ENCODE measurements around the gene CFAP43.
"Not testable (repeated sequence)": the region's sequence is repeated elsewhere in the genome, so short reads cannot be mapped to it uniquely, and the experiment has no call there.

Gene CFAP43

GRCh38 chr10:104223304-104223703 lies 8.9 kb downstream of the CFAP43 start:
- no peak for DNase-seq

- no peak for DNase-seq
Observed at GRCh38 chr10:104220522-104220921, 11.6 kb downstream of the CFAP43 start.

- no peak for DNase-seq
Observed at GRCh38 chr10:104218751-104219150, 13.4 kb downstream of the CFAP43 start.

- DNase-seq = no peak
Observed at GRCh38 chr10:104216631-104217030, 15.5 kb downstream of the CFAP43 start.

- peak; percentile 53 for DNase-seq
Observed at GRCh38 chr10:104209575-104210198, 22.5 kb downstream of the CFAP43 start.

GRCh38 chr10:104208730-104209129 lies 23.4 kb downstream of the CFAP43 start:
- DNase-seq = no peak

GRCh38 chr10:104202231-104202630 lies 29.9 kb downstream of the CFAP43 start:
- DNase-seq = no peak

GRCh38 chr10:104201636-104202035 lies 30.5 kb downstream of the CFAP43 start:
- no peak for DNase-seq

GRCh38 chr10:104199567-104199966 lies 32.6 kb downstream of the CFAP43 start:
- DNase-seq = no peak

- DNase-seq = no peak
Observed at GRCh38 chr10:104197364-104197763, 34.8 kb downstream of the CFAP43 start.

GRCh38 chr10:104195706-104196105 lies 36.5 kb downstream of the CFAP43 start:
- DNase-seq = no peak

- DNase-seq = no peak
Observed at GRCh38 chr10:104193787-104194186, 38.4 kb downstream of the CFAP43 start.

- no peak for DNase-seq
Observed at GRCh38 chr10:104190695-104191094, 41.5 kb downstream of the CFAP43 start.

- no peak for DNase-seq
Observed at GRCh38 chr10:104183682-104184081, 48.5 kb downstream of the CFAP43 start.

- not testable (repeated sequence) for DNase-seq
Observed at GRCh38 chr10:104174136-104174535, 58.0 kb downstream of the CFAP43 start.

GRCh38 chr10:104170610-104171254 lies 61.4 kb downstream of the CFAP43 start:
- DNase-seq = peak; percentile 45

GRCh38 chr10:104155591-104155990 lies 76.6 kb downstream of the CFAP43 start:
- DNase-seq = no peak

- DNase-seq = no peak
Observed at GRCh38 chr10:104151737-104152136, 80.4 kb downstream of the CFAP43 start.

- DNase-seq = no peak
Observed at GRCh38 chr10:104150139-104150538, 82.0 kb downstream of the CFAP43 start.

GRCh38 chr10:104146882-104147281 lies 85.3 kb downstream of the CFAP43 start:
- no peak for DNase-seq

GRCh38 chr10:104144931-104145330 lies 87.2 kb downstream of the CFAP43 start:
- DNase-seq = no peak

- DNase-seq = no peak
Observed at GRCh38 chr10:104143829-104144228, 88.3 kb downstream of the CFAP43 start.

- no peak for DNase-seq
Observed at GRCh38 chr10:104142081-104142480, 90.1 kb downstream of the CFAP43 start.

GRCh38 chr10:104139221-104139620 lies 92.9 kb downstream of the CFAP43 start:
- DNase-seq = peak; percentile 13

- no peak for DNase-seq
Observed at GRCh38 chr10:104138131-104138530, 94.0 kb downstream of the CFAP43 start.

Measured in CD4-positive, alpha-beta T cell treated with Interleukin-12 subunit alpha and Interleukin-12 subunit beta, for 1 hour (primary cell).